ENCODE measurements around the gene TAPT1. TPM values are rescaled to one million over a fixed set of nuclear protein-coding genes. Genes with fewer than 3 reads are reported as not detected.

Gene TAPT1
- polyA plus RNA-seq, 1 donor: 29.4 TPM

DNA sequence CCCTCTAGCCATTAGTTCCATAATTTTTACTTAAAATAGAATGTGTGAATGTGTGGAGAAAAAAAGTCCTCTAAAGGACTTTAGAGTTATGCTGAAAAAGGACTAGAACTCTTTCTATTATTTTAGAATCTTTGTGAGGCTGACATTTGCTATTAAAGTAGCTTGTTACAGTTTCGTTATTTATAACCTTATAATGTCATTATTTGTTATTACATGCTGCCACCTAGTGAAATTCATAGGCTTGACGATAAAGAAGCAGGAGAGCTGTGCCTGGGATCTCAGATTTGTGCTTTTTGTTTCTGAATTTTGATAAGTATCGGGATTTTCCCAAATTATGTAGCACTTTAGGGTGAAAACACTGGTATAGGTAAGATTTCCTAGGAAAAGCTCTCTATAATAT is 38.5 kb upstream of the TAPT1 start:
- DNase-seq: peak; percentile 7 to 22

DNA sequence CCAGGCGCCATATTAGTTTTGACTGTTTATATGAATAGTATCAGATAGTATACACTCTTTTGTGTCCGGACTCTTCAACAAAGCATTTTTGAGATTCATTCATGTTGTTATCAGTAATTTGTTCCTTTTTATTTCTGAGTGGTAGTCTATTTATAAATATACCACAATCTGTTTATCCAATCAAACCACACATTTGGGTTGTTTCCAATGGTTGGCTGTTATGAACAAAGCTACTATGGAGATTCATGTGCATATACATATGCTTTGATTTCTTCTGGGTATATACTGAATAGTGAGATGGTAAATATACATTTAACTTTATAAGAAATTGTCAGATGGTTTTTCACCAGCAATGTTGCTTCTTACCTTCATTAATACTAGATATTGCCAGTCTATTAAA is 36.8 kb upstream of the TAPT1 start:
- no peaks in the 10 kb centered on the region for H3K27me3 ChIP-seq (ENCODE audit: control insufficient read depth, insufficient read depth, low read length)
- DNase-seq: no peak
- 100% methylated on average over 1 of the region's 2 CpGs for WGBS (ENCODE audit: insufficient coverage, low lambda C conversion rate)
- no peaks in the 10 kb centered on the region for H3K4me1 ChIP-seq (ENCODE audit: control insufficient read depth, insufficient read depth, low read length)
- no peak overlapping the region for H3K4me3 ChIP-seq (ENCODE audit: low read length)
- no peak overlapping the region for H3K27ac ChIP-seq (ENCODE audit: low read length)
- no peaks in the 10 kb centered on the region for H3K9me3 ChIP-seq (ENCODE audit: control insufficient read depth, low read depth, low read length)
- H3K36me3 ChIP-seq (ENCODE audit: control insufficient read depth, insufficient read depth, low read length): peaks cover 3% of the 10 kb centered on the region

More for the DNA sequence above, 38.5 kb upstream of the TAPT1 start:
- Histone ChIP-seq H3K9me3 (ENCODE audit: control insufficient read depth, low read depth, low read length) (no peaks in the 10 kb centered on the region), H3K27ac (ENCODE audit: low read length) (no peak overlapping the region), H3K4me3 (ENCODE audit: low read length) (no peak overlapping the region), H3K27me3 (ENCODE audit: control insufficient read depth, insufficient read depth, low read length) (no peaks in the 10 kb centered on the region), H3K36me3 (ENCODE audit: control insufficient read depth, insufficient read depth, low read length) (peaks cover 3% of the 10 kb centered on the region), H3K4me1 (ENCODE audit: control insufficient read depth, insufficient read depth, low read length) (no peaks in the 10 kb centered on the region)
- 100% methylated on average over 1 of the region's 3 CpGs for WGBS (ENCODE audit: insufficient coverage, low lambda C conversion rate)

DNA sequence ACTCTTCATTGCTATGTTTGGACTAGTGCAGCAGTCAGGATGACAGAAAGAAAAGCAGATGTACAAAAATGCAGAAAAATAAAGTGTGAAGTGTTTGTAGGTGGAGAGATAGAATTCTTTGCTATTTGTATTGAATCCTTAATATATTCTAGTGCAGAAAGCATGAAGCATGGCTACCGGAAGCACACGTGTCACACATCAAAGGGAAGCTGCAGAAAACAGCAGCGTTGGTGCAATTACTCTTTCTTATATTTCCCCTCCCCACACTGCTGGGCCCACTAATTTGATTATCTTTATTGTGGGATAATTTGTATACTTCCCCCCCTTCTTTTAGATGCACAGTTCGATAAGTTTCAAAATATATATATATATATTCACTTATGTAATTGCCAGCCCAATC is 35.9 kb upstream of the TAPT1 start:
- Histone ChIP-seq H3K27me3 (ENCODE audit: control insufficient read depth, insufficient read depth, low read length) (no peaks in the 10 kb centered on the region), H3K4me1 (ENCODE audit: control insufficient read depth, insufficient read depth, low read length) (no peaks in the 10 kb centered on the region), H3K9me3 (ENCODE audit: control insufficient read depth, low read depth, low read length) (no peaks in the 10 kb centered on the region), H3K4me3 (ENCODE audit: low read length) (no peak overlapping the region), H3K36me3 (ENCODE audit: control insufficient read depth, insufficient read depth, low read length) (peaks cover 3% of the 10 kb centered on the region), H3K27ac (ENCODE audit: low read length) (no peak overlapping the region)
- no peak for DNase-seq
- WGBS (ENCODE audit: insufficient coverage, low lambda C conversion rate): no CpG with 5 or more reads among the region's 4 CpGs

DNA sequence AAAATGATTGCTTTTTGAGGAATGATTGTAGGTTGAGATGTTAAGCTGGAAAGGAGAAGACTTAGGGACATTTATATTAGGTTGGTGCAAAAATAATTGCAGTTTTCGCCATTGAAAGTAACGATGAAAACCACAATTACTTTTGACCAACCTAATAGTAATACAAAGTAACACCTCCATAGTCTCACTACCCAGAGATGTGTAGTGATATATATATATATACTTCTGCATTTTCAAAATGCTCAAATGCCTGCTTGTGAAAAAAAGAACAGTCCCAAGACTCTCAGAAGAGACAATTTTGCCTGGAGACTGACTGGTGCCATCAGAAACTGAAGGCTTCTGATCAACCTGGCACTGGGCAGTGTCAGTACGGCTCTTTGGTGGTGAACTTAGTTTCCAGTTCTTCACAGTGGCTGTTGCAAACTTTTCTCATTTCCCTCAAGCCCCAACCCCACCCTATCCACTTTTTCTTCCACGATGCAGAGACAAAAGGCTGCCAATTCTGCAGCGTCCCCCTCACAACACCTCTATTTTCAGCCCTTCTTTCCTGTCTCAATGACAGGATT is 35.1 kb upstream of the TAPT1 start:
- H3K9me3 ChIP-seq (ENCODE audit: control insufficient read depth, low read depth, low read length): peaks cover 1% of the 10 kb centered on the region
- peaks cover 9% of the 10 kb centered on the region for H3K36me3 ChIP-seq (ENCODE audit: control insufficient read depth, insufficient read depth, low read length)
- H3K4me1 ChIP-seq (ENCODE audit: control insufficient read depth, insufficient read depth, low read length): no peaks in the 10 kb centered on the region
- no peaks in the 10 kb centered on the region for H3K27me3 ChIP-seq (ENCODE audit: control insufficient read depth, insufficient read depth, low read length)
- no peak for DNase-seq
- no peak overlapping the region for H3K4me3 ChIP-seq (ENCODE audit: low read length)
- 100% methylated on average over 2 of the region's 5 CpGs for WGBS (ENCODE audit: insufficient coverage, low lambda C conversion rate)
- no peak overlapping the region for H3K27ac ChIP-seq (ENCODE audit: low read length)

DNA sequence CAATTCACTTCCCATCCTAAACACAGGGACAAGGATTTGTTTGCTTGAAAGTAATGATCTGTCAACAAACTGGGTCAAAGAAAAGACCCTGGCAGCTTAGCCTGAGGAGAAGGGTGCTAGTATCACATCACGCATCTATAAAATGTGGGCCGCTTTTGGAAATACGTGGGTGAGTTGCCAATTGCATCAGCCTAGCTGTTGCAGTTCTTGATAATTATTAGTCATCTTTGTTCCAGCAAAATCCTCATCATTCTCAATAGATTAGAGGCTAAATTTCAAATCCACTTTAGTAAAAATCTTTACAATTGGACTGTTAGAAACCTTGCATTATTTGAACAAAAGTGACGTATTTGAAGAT is 33.6 kb upstream of the TAPT1 start:
- H3K9me3 ChIP-seq (ENCODE audit: control insufficient read depth, low read depth, low read length): peaks cover 3% of the 10 kb centered on the region
- WGBS (ENCODE audit: insufficient coverage, low lambda C conversion rate): 88% methylated on average over 1 of the region's 4 CpGs
- peaks cover 7% of the 10 kb centered on the region for H3K36me3 ChIP-seq (ENCODE audit: control insufficient read depth, insufficient read depth, low read length)
- H3K27me3 ChIP-seq (ENCODE audit: control insufficient read depth, insufficient read depth, low read length): no peaks in the 10 kb centered on the region
- H3K27ac ChIP-seq (ENCODE audit: low read length): no peak overlapping the region
- no peaks in the 10 kb centered on the region for H3K4me1 ChIP-seq (ENCODE audit: control insufficient read depth, insufficient read depth, low read length)
- no peak overlapping the region for H3K4me3 ChIP-seq (ENCODE audit: low read length)
- no peak for DNase-seq

DNA sequence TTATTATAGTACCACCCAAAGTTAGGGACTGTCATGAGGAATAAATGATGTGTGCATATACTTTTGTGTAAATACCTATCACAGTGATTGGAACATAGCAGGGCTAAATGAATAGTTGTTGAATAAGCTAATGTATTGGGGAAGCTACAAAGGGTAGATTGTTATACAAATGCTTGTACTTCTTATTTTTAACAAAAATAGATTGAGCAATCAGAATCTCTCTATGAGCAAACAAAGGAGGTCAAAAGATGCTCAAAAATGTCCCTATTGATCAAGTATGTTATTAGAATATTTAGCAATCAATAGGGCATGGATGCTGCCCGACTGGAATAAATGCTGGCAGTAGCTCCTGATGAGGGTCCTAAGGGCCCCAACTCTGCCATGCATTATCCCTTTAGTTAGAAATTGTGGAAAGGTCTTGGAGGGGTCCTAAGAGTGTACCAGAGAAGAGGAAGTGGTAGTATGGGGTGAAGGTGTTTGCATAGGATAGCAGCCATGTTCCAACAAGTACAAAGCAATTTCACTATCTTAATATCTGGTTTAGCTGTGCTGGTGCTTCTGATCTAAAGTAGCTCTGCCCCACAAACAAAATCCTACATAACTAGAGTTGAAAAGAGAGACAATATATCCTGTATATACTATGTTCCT is 33.1 kb upstream of the TAPT1 start:
- Histone ChIP-seq H3K9me3 (ENCODE audit: control insufficient read depth, low read depth, low read length) (peaks cover 3% of the 10 kb centered on the region), H3K36me3 (ENCODE audit: control insufficient read depth, insufficient read depth, low read length) (peaks cover 7% of the 10 kb centered on the region), H3K27ac (ENCODE audit: low read length) (no peak overlapping the region), H3K27me3 (ENCODE audit: control insufficient read depth, insufficient read depth, low read length) (no peaks in the 10 kb centered on the region), H3K4me3 (ENCODE audit: low read length) (no peak overlapping the region), H3K4me1 (ENCODE audit: control insufficient read depth, insufficient read depth, low read length) (no peaks in the 10 kb centered on the region)
- DNase-seq: no peak
- WGBS (ENCODE audit: insufficient coverage, low lambda C conversion rate): no CpG with 5 or more reads among the region's 1 CpG

DNA sequence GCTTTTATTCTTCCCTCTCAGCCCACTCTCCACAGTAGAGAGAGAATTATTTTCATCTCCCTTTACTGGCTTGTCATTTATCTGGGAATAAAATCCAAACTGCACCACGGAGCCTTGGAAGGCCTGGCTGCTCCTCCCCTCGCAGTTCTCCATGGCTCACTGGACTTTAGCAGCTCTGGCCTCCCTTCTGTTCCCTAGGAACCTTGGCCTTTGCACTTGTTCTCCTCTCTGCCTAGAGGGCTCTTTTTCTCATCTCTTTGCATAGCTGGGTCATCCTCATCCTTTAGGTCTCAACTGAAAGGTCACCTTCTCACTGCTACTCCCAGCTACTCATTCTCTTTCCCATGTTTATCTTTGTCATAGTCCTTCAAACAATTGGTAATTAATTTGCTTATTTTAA is 31.3 kb upstream of the TAPT1 start:
- no peak for DNase-seq
- H3K27ac ChIP-seq (ENCODE audit: low read length): no peak overlapping the region
- no CpG with 5 or more reads among the region's 2 CpGs for WGBS (ENCODE audit: insufficient coverage, low lambda C conversion rate)
- H3K27me3 ChIP-seq (ENCODE audit: control insufficient read depth, insufficient read depth, low read length): no peaks in the 10 kb centered on the region
- peaks cover 3% of the 10 kb centered on the region for H3K9me3 ChIP-seq (ENCODE audit: control insufficient read depth, low read depth, low read length)
- peaks cover 14% of the 10 kb centered on the region for H3K36me3 ChIP-seq (ENCODE audit: control insufficient read depth, insufficient read depth, low read length)
- H3K4me1 ChIP-seq (ENCODE audit: control insufficient read depth, insufficient read depth, low read length): no peaks in the 10 kb centered on the region
- H3K4me3 ChIP-seq (ENCODE audit: low read length): no peak overlapping the region

DNA sequence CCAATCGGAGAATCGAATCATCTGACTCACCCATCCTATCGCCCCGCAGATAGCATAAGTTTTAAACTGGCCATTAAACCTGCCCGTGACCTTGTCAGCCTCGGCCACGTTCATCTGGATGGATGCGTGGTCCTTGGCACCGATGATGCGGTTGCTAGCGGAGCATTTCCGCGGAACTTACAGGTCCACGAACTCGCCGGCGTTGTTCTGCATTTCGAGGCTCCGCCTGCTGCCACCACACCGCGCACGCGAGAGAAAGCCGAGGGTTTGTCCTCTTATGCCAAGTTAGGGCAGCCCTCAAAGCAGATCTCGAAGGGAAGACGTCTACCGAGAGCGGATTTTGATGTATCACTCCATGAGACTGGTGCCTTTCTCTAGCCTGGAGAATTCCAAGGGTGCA is 30.1 kb upstream of the TAPT1 start:
- no peak for DNase-seq
- Histone ChIP-seq H3K27ac (ENCODE audit: low read length) (no peak overlapping the region), H3K4me3 (ENCODE audit: low read length) (no peak overlapping the region), H3K4me1 (ENCODE audit: control insufficient read depth, insufficient read depth, low read length) (no peaks in the 10 kb centered on the region), H3K27me3 (ENCODE audit: control insufficient read depth, insufficient read depth, low read length) (no peaks in the 10 kb centered on the region), H3K9me3 (ENCODE audit: control insufficient read depth, low read depth, low read length) (peaks cover 3% of the 10 kb centered on the region), H3K36me3 (ENCODE audit: control insufficient read depth, insufficient read depth, low read length) (peaks cover 16% of the 10 kb centered on the region)
- no CpG with 5 or more reads among the region's 28 CpGs for WGBS (ENCODE audit: insufficient coverage, low lambda C conversion rate)

DNA sequence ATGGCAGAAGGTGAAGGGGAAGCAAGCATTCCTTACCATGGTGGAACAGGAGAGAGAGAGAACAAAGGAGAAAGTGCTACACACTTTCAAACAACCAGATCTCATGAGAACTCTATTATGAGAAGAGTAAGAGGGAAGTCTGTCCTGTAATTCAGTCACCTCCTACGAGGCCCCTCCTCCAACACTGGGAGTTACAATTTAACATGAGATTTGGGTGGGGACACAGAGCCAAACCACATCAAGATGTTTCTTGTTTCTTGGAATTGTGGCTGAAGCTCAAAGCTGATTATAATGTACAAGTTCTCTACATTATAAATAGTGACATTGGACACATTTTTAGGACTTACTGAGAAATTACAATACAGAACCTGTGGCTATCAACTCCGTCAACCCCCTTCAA is 29.5 kb upstream of the TAPT1 start:
- Histone ChIP-seq H3K9me3 (ENCODE audit: control insufficient read depth, low read depth, low read length) (peaks cover 3% of the 10 kb centered on the region), H3K27ac (ENCODE audit: low read length) (no peak overlapping the region), H3K4me3 (ENCODE audit: low read length) (no peak overlapping the region), H3K27me3 (ENCODE audit: control insufficient read depth, insufficient read depth, low read length) (no peaks in the 10 kb centered on the region), H3K4me1 (ENCODE audit: control insufficient read depth, insufficient read depth, low read length) (no peaks in the 10 kb centered on the region), H3K36me3 (ENCODE audit: control insufficient read depth, insufficient read depth, low read length) (peaks cover 16% of the 10 kb centered on the region)
- WGBS (ENCODE audit: insufficient coverage, low lambda C conversion rate): 100% methylated on average over 1 of the region's 2 CpGs
- no peak for DNase-seq

DNA sequence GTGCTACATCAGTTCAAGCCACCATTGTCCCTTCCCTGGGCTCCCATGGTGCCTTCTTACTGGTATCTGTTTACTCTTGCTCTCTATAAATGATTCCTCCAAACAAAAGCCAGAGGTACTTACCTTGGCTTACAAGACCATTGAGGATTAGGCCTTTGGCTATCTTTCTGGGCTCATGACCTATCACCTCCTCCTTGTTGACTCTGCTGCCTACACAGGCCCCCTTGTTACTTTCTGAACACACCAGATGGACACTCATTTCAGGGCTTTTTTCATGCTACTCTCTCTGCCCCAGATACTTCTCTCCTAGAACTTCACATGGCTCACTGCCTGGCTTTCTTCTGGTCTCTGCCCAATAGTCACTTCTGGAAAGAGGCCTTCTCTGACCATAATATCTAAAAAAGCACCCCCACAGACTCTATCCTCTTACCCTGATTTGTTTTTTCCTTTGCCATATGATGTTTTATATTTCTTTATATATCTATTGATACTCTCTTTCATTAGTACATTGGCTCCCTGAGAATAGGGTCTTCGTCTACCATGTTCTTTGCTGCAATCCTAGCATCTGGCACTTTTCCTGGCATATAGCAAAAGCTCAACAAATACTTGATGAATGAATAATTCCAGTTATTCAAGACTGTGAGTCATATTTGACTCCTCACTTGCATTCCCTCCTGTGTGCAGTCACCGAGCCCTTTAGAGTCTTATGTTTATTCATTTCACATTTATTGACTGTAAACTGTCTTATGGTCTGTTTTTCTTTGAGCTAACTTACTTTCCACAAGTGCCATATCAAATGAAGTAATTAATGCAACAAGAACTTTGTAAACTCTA is 27.1 kb upstream of the TAPT1 start:
- Histone ChIP-seq H3K36me3 (ENCODE audit: control insufficient read depth, insufficient read depth, low read length) (peaks cover 16% of the 10 kb centered on the region), H3K4me1 (ENCODE audit: control insufficient read depth, insufficient read depth, low read length) (peaks cover 2% of the 10 kb centered on the region), H3K27ac (ENCODE audit: low read length) (no peak overlapping the region), H3K9me3 (ENCODE audit: control insufficient read depth, low read depth, low read length) (peaks cover 3% of the 10 kb centered on the region), H3K27me3 (ENCODE audit: control insufficient read depth, insufficient read depth, low read length) (no peaks in the 10 kb centered on the region), H3K4me3 (ENCODE audit: low read length) (no peak overlapping the region)
- WGBS (ENCODE audit: insufficient coverage, low lambda C conversion rate): 89% methylated on average over 2 of the region's 2 CpGs
- DNase-seq: no peak
